ENCODE results near the gene MT3. TPM values are rescaled to one million over a fixed set of nuclear protein-coding genes. Genes with fewer than 3 reads are reported as not detected.

The MT3 gene
- total RNA-seq, result 1 to 10 TPM in 1 of 2 donors, not detected in 1; 1.6 TPM
- polyA plus RNA-seq, result not detected
- long read RNA-seq, donor 1, result 0 reads
- long read RNA-seq, donor 2, result 0 reads

GRCh38 chr16:56589141-56590039 is at the start of gene MT3:
Gene MT3 (plus strand): TSS chr16:56589528. CDS start chr16:56589591, 63 bp downstream.
- no peak within 1 kb of the TSS for H3K27ac ChIP-seq (ENCODE audit: low read depth in 1 of 2, low read length in 2 of 2)
- no peaks in the 10 kb centered on the region for H3K4me1 ChIP-seq (ENCODE audit: control insufficient read depth in 1 of 2, insufficient read depth in 2 of 2, low read length in 2 of 2)
- DNase-seq, result no peak
- intact Hi-C loops (cut with DNase I), result no loop called here
- 3 to 5% methylated on average over 70 to 87 of the region's 87 CpGs for WGBS, 2 donors
- H3K36me3 ChIP-seq (ENCODE audit: control insufficient read depth in 1 of 2, insufficient read depth in 2 of 2, low read length in 1 of 2), result no peaks in the 10 kb centered on the region
- no peak for ATAC-seq (ENCODE audit: low FRiP score)
- H3K27me3 ChIP-seq (ENCODE audit: control insufficient read depth in 1 of 2, insufficient read depth in 2 of 2, low read length in 1 of 2), result no peaks in the 10 kb centered on the region
- peak within 1 kb of the TSS in 1 of 2 donors; percentile 36 for H3K4me3 ChIP-seq (ENCODE audit: low read length in 2 of 2)
- H3K9me3 ChIP-seq (ENCODE audit: control insufficient read depth, low read length), result no peaks in the 10 kb centered on the region

GRCh38 chr16:56539656-56540055 is 49.7 kb upstream of the MT3 start:
- DNase-seq (no peak), ATAC-seq (ENCODE audit: low FRiP score) (no peak)
- Histone ChIP-seq H3K4me3 (ENCODE audit: low read length in 2 of 2) (no peak overlapping the region), H3K27me3 (ENCODE audit: control insufficient read depth in 1 of 2, insufficient read depth in 2 of 2, low read length in 1 of 2) (no peaks in the 10 kb centered on the region), H3K9me3 (ENCODE audit: control insufficient read depth, low read length) (peaks cover 1% of the 10 kb centered on the region), H3K27ac (ENCODE audit: low read depth in 1 of 2, low read length in 2 of 2) (no peak overlapping the region), H3K36me3 (ENCODE audit: control insufficient read depth in 1 of 2, insufficient read depth in 2 of 2, low read length in 1 of 2) (no peaks in the 10 kb centered on the region), H3K4me1 (ENCODE audit: control insufficient read depth in 1 of 2, insufficient read depth in 2 of 2, low read length in 2 of 2) (no peaks in the 10 kb centered on the region)
- WGBS, 2 donors, result 45 to 51% methylated on average over 4 of the region's 4 CpGs
- intact Hi-C loops (cut with DNase I), result no loop called here

- WGBS, 2 donors, result 24 to 25% methylated on average over 2 of the region's 2 CpGs
- DNase-seq (no peak), ATAC-seq (ENCODE audit: low FRiP score) (no peak)
- Histone ChIP-seq H3K4me3 (ENCODE audit: low read length in 2 of 2) (no peak overlapping the region), H3K27ac (ENCODE audit: low read depth in 1 of 2, low read length in 2 of 2) (no peak overlapping the region), H3K36me3 (ENCODE audit: control insufficient read depth in 1 of 2, insufficient read depth in 2 of 2, low read length in 1 of 2) (no peaks in the 10 kb centered on the region), H3K9me3 (ENCODE audit: control insufficient read depth, low read length) (no peaks in the 10 kb centered on the region), H3K27me3 (ENCODE audit: control insufficient read depth in 1 of 2, insufficient read depth in 2 of 2, low read length in 1 of 2) (no peaks in the 10 kb centered on the region), H3K4me1 (ENCODE audit: control insufficient read depth in 1 of 2, insufficient read depth in 2 of 2, low read length in 2 of 2) (no peaks in the 10 kb centered on the region)
- intact Hi-C loops (cut with DNase I), result no loop called here
These were observed 47.3 kb upstream of the MT3 start for GRCh38 chr16:56542039-56542438.

- Histone ChIP-seq H3K4me3 (ENCODE audit: low read length in 2 of 2) (no peak overlapping the region), H3K9me3 (ENCODE audit: control insufficient read depth, low read length) (no peaks in the 10 kb centered on the region), H3K36me3 (ENCODE audit: control insufficient read depth in 1 of 2, insufficient read depth in 2 of 2, low read length in 1 of 2) (no peaks in the 10 kb centered on the region), H3K27ac (ENCODE audit: low read depth in 1 of 2, low read length in 2 of 2) (no peak overlapping the region), H3K27me3 (ENCODE audit: control insufficient read depth in 1 of 2, insufficient read depth in 2 of 2, low read length in 1 of 2) (no peaks in the 10 kb centered on the region), H3K4me1 (ENCODE audit: control insufficient read depth in 1 of 2, insufficient read depth in 2 of 2, low read length in 2 of 2) (no peaks in the 10 kb centered on the region)
- 28 to 31% methylated on average over 12 of the region's 12 CpGs for WGBS, 2 donors
- ATAC-seq (ENCODE audit: low FRiP score), result no peak
- no peak for DNase-seq
- intact Hi-C loops (cut with DNase I), result no loop called here
These were observed 42.0 kb upstream of the MT3 start for GRCh38 chr16:56547120-56547948.

- no peak for DNase-seq
- intact Hi-C loops (cut with DNase I), result no loop called here
- 80 to 86% methylated on average over 4 of the region's 4 CpGs for WGBS, 2 donors
These were observed 41.3 kb upstream of the MT3 start for GRCh38 chr16:56547949-56548567.

GRCh38 chr16:56549161-56549560 is 40.2 kb upstream of the MT3 start:
- Histone ChIP-seq H3K36me3 (ENCODE audit: control insufficient read depth in 1 of 2, insufficient read depth in 2 of 2, low read length in 1 of 2) (no peaks in the 10 kb centered on the region), H3K9me3 (ENCODE audit: control insufficient read depth, low read length) (no peaks in the 10 kb centered on the region), H3K27ac (ENCODE audit: low read depth in 1 of 2, low read length in 2 of 2) (no peak overlapping the region), H3K27me3 (ENCODE audit: control insufficient read depth in 1 of 2, insufficient read depth in 2 of 2, low read length in 1 of 2) (no peaks in the 10 kb centered on the region), H3K4me3 (ENCODE audit: low read length in 2 of 2) (no peak overlapping the region), H3K4me1 (ENCODE audit: control insufficient read depth in 1 of 2, insufficient read depth in 2 of 2, low read length in 2 of 2) (no peaks in the 10 kb centered on the region)
- ATAC-seq (ENCODE audit: low FRiP score) (no peak), DNase-seq (no peak)
- intact Hi-C loops (cut with DNase I), result no loop called here

More at GRCh38 chr16:56547949-56548567, 41.3 kb upstream of the MT3 start:
- Histone ChIP-seq H3K27me3 (ENCODE audit: control insufficient read depth in 1 of 2, insufficient read depth in 2 of 2, low read length in 1 of 2) (no peaks in the 10 kb centered on the region), H3K36me3 (ENCODE audit: control insufficient read depth in 1 of 2, insufficient read depth in 2 of 2, low read length in 1 of 2) (no peaks in the 10 kb centered on the region), H3K4me3 (ENCODE audit: low read length in 2 of 2) (no peak overlapping the region), H3K27ac (ENCODE audit: low read depth in 1 of 2, low read length in 2 of 2) (no peak overlapping the region), H3K4me1 (ENCODE audit: control insufficient read depth in 1 of 2, insufficient read depth in 2 of 2, low read length in 2 of 2) (no peaks in the 10 kb centered on the region), H3K9me3 (ENCODE audit: control insufficient read depth, low read length) (no peaks in the 10 kb centered on the region)
- ATAC-seq (ENCODE audit: low FRiP score), result no peak

GRCh38 chr16:56549744-56550385 is 39.5 kb upstream of the MT3 start:
- intact Hi-C loops (cut with DNase I), result no loop called here
- Histone ChIP-seq H3K36me3 (ENCODE audit: control insufficient read depth in 1 of 2, insufficient read depth in 2 of 2, low read length in 1 of 2) (no peaks in the 10 kb centered on the region), H3K4me1 (ENCODE audit: control insufficient read depth in 1 of 2, insufficient read depth in 2 of 2, low read length in 2 of 2) (no peaks in the 10 kb centered on the region), H3K4me3 (ENCODE audit: low read length in 2 of 2) (no peak overlapping the region), H3K27ac (ENCODE audit: low read depth in 1 of 2, low read length in 2 of 2) (no peak overlapping the region), H3K27me3 (ENCODE audit: control insufficient read depth in 1 of 2, insufficient read depth in 2 of 2, low read length in 1 of 2) (no peaks in the 10 kb centered on the region), H3K9me3 (ENCODE audit: control insufficient read depth, low read length) (no peaks in the 10 kb centered on the region)
- DNase-seq (no peak), ATAC-seq (ENCODE audit: low FRiP score) (no peak)
- 87 to 94% methylated on average over 5 of the region's 5 CpGs for WGBS, 2 donors

Measured in aorta (tissue), 5 donors.